GM12878 (cell line): ENCODE results near the gene GRIP2. TPM values are rescaled to one million over a fixed set of nuclear protein-coding genes. Genes with fewer than 3 reads are reported as not detected.

ENCODE experiments used
- ATAC-seq: fragments of 200-7000 bp; cut with Tn5 transposase; 3 replicates; pipeline ENCODE4 v1.9.1; 2020; ENCODE audit warnings: mild to moderate bottlenecking, moderate library complexity
- BruUV-seq: library from RNA; stranded (reverse); fragments of 400-500 nt; replicated peaks from 2 replicates; lab custom pipeline; 2021; lab: Mats Ljungman, UMichigan
- CTCF ChIA-PET: fragments of 300-600 bp; sonication (Branson Sonifier 250); formaldehyde crosslinking; extraction: SDS; loops from one replicate; lab custom pipeline; 2021; ENCODE audit warnings: inconsistent platforms; lab: Yijun Ruan, JAX
- POLR2A ChIA-PET: fragments of 350-600 bp; formaldehyde crosslinking; extraction: SDS; loops from one replicate; lab custom pipeline; 2021; ENCODE audit warnings: inconsistent platforms; lab: Charles Lee
- RAD21 ChIA-PET: fragments of 300-600 bp; sonication (Branson Sonifier 250); formaldehyde crosslinking; loops from one replicate; lab custom pipeline; 2023; ENCODE audit warnings: antibody characterized with exemption; ENCODE audit not compliant: unreplicated experiment; lab: Charles Lee
- SMC1A ChIA-PET: fragments of 300-600 bp; sonication (Branson Sonifier 250); formaldehyde crosslinking; loops from one replicate; lab custom pipeline; 2023; ENCODE audit not compliant: unreplicated experiment, uncharacterized antibody; lab: Charles Lee
- DNase-seq: peaks from one replicate; pipeline ENCODE4 v3.0.0-alpha.2; 2011; ENCODE audit warnings: low read depth, low spot score
- FAIRE-seq: peaks from 3 replicates; lab custom pipeline; 2011; peaks lifted over from hg19 to GRCh38; lab: Jason Lieb, UNC
- H2AFZ ChIP-seq: 2 replicates; pipeline ENCODE4 v1.6.0; 2011; ENCODE audit warnings: low read depth, low read length, control low read depth; ENCODE audit not compliant: control insufficient read depth
- H3K27ac ChIP-seq: 2 replicates; pipeline ENCODE4 v1.5.1; 2011; ENCODE audit warnings: control low read depth; ENCODE audit not compliant: control insufficient read depth, insufficient read depth
- H3K27me3 ChIP-seq, 2 experiments: replicated peaks in 1 of 2; 2 replicates each; pipeline versions ENCODE4 v1.6.0 to v1.6.1; 2011; ENCODE audit warnings: low read length in 1 of 2; ENCODE audit not compliant: control insufficient read depth in 2 of 2, insufficient read depth in 2 of 2
- H3K36me3 ChIP-seq, 2 experiments: 2 replicates each; pipeline ENCODE4 v1.5.1; 2011; ENCODE audit warnings: low read length in 1 of 2; ENCODE audit not compliant: control insufficient read depth in 2 of 2, insufficient read depth in 2 of 2
- H3K4me1 ChIP-seq: 2 replicates; pipeline ENCODE4 v1.6.1; 2011; ENCODE audit warnings: mild to moderate bottlenecking, low read length, moderate library complexity, mixed read lengths; ENCODE audit not compliant: control insufficient read depth, insufficient read depth
- H3K4me2 ChIP-seq: 2 replicates; pipeline ENCODE4 v1.6.0; 2011; ENCODE audit warnings: control low read depth; ENCODE audit not compliant: control insufficient read depth, insufficient read depth
- H3K4me3 ChIP-seq: fragments of 200-600 bp; sonication (generic); 2 replicates; pipeline ENCODE4 v1.5.1; 2016
- H3K79me2 ChIP-seq: 2 replicates; pipeline ENCODE4 v1.6.0; 2011; ENCODE audit warnings: low read length; ENCODE audit not compliant: control insufficient read depth, insufficient read depth
- H3K9ac ChIP-seq: 2 replicates; pipeline ENCODE4 v1.8.0; 2011; ENCODE audit warnings: low read length, control low read depth, mixed read lengths; ENCODE audit not compliant: control insufficient read depth, insufficient read depth
- H3K9me3 ChIP-seq: replicated peaks from 3 replicates; pipeline ENCODE4 v1.5.1; 2011; ENCODE audit warnings: mild to moderate bottlenecking, low read length; ENCODE audit not compliant: control insufficient read depth, insufficient read depth
- H4K20me1 ChIP-seq: 2 replicates; pipeline ENCODE4 v1.6.0; 2011; ENCODE audit not compliant: control insufficient read depth, insufficient read depth
- CUX1 ChIP-seq: IDR thresholded peaks from 2 replicates; pipeline ENCODE4 v1.6.1; 2012; ENCODE audit warnings: improper control_type of control experiment, low read depth, low read length; ENCODE audit not compliant: insufficient replicate concordance
- FOS ChIP-seq: IDR thresholded peaks from 3 replicates; pipeline ENCODE4 v1.6.1; 2011; ENCODE audit warnings: borderline replicate concordance; ENCODE audit not compliant: insufficient read length; ENCODE audit errors: extremely low read depth
- IRF3 ChIP-seq: fragments of 450-650 bp; IDR thresholded peaks from 2 replicates; pipeline ENCODE4 v1.6.1; 2014; ENCODE audit warnings: mild to moderate bottlenecking
- MTA2 ChIP-seq: fragments of 450-650 bp; IDR thresholded peaks from 2 replicates; pipeline ENCODE4 v1.6.1; 2016; ENCODE audit warnings: low read depth, mild to moderate bottlenecking, moderate library complexity
- NFIC ChIP-seq: IDR thresholded peaks from 2 replicates; pipeline ENCODE4 v1.6.1; 2012; ENCODE audit warnings: low read depth, mild to moderate bottlenecking, inconsistent platforms, low read length, moderate library complexity
- NR2C1 ChIP-seq: fragments of 450-650 bp; IDR thresholded peaks from 2 replicates; pipeline ENCODE4 v1.6.1; 2017; ENCODE audit warnings: antibody characterized with exemption, mild to moderate bottlenecking, moderate library complexity
- RAD51 ChIP-seq: fragments of 450-650 bp; IDR thresholded peaks from 2 replicates; pipeline ENCODE4 v1.6.1; 2016; ENCODE audit warnings: moderate library complexity, mild to moderate bottlenecking, inconsistent platforms
- RELA ChIP-seq: fragments of 450-650 bp; IDR thresholded peaks from 2 replicates; pipeline ENCODE4 v1.8.0; 2014; ENCODE audit warnings: borderline replicate concordance; ENCODE audit not compliant: partially characterized antibody
- SMAD5 ChIP-seq: IDR thresholded peaks from 2 replicates; pipeline ENCODE4 v1.6.1; 2016; ENCODE audit warnings: antibody characterized with exemption, low read depth
- SPI1 ChIP-seq: IDR thresholded peaks from 2 replicates; pipeline ENCODE4 v1.6.1; 2011; ENCODE audit warnings: low read depth, mild to moderate bottlenecking, low read length, moderate library complexity, borderline replicate concordance; ENCODE audit not compliant: insufficient read depth
- ZBTB40 ChIP-seq: fragments of 450-650 bp; IDR thresholded peaks from 2 replicates; pipeline ENCODE4 v1.6.1; 2016; ENCODE audit warnings: mild to moderate bottlenecking, moderate library complexity, borderline replicate concordance
- WGBS: methylation state at CpG from one replicate; pipeline ENCODE4 v1.1.6; 2016; ENCODE audit warnings: low lambda C conversion rate; ENCODE audit not compliant: insufficient replicate concordance, insufficient coverage; ENCODE audit errors: missing lambda C conversion rate; 5-methylcytosine and 5-hydroxymethylcytosine counted together
- in situ Hi-C: fragments of 300-500 bp; cut with MboI; formaldehyde crosslinking; loops from 9 replicates; pipeline ENCODE4 v1.14.3; 2018; ENCODE audit warnings: mixed read lengths
- intact Hi-C: fragments of 100-400 bp; cut with micrococcal nuclease; formaldehyde crosslinking; loops from one replicate; pipeline ENCODE4 v1.14.2; 2022; ENCODE audit not compliant: unreplicated experiment
- polyA plus RNA-seq, 11 experiments: library from polyadenylated mRNA; depleted of rRNA in 4 of 11; unstranded in 6 of 11; stranded (reverse) in 5 of 11; fragments of >200 nt; fragmentation: Nextera tagmentation in 4 of 11; fragmentation: Illumina TruSeq in 1 of 11; extraction: Ambion mirVana in 4 of 11; extraction: Trizol in 1 of 11; gene quantifications; 1 replicate in 1 of 11; 2 replicates in 10 of 11; pipeline versions ENCODE4 v1.2.1 to v1.2.3, GENCODE V29; 2011 to 2016; ENCODE audit warnings: inconsistent platforms in 2 of 11, missing spikeins in 2 of 11, low read depth in 1 of 11
- total RNA-seq, 4 experiments: library from RNA; depleted of rRNA in 3 of 4; stranded (reverse); fragments of >200 nt in 3 of 4; fragmentation: Illumina TruSeq in 1 of 4; extraction: Trizol in 1 of 4; gene quantifications; 2 replicates each; pipeline versions ENCODE4 v1.2.1 to v1.2.3, GENCODE V29; 2013 to 2021

The GRIP2 gene
- total and polyA plus RNA-seq, 10 of the 15 experiments (the other 5 are each of a cell fraction or from before 2014, with no cell fraction given) = not detected

- Histone ChIP-seq H3K79me2 (no peaks in the 10 kb centered on the region), H3K27ac (no peak overlapping the region), H3K27me3 (peaks cover 2 to 6% of the 10 kb centered on the region in 2 experiments; a peak in 3 of 4 replicates), H3K4me3 (no peak overlapping the region), H4K20me1 (no peaks in the 10 kb centered on the region), H3K4me1 (no peaks in the 10 kb centered on the region), H2AFZ (no peak overlapping the region), H3K4me2 (no peak overlapping the region), H3K36me3 (no peaks in the 10 kb centered on the region), H3K9me3 (no peaks in the 10 kb centered on the region), H3K9ac (no peak overlapping the region)
- in situ Hi-C loops = no loop called here
- BruUV-seq = no TSS peak
- intact Hi-C loops = no loop called here
- ChIA-PET RAD21 (no interaction called here), CTCF (interaction anchor here (1.3 kb wide), 1 partner anchor 75 kb away, joined by 3 read pairs; no protein-coding TSS in a partner anchor), SMC1A (no interaction called here), POLR2A (no interaction called here)
- no peak for DNase-seq
- FAIRE-seq = no peak
- WGBS = 37% methylated on average over 8 of the region's 8 CpGs
- ATAC-seq = no peak
- TF ChIP-seq IRF3 (no peak), NR2C1 (no peak), SPI1 (no peak), MTA2 (no peak), CUX1 (no peak), RAD51 (no peak), FOS (no peak), RELA (no peak), SMAD5 (no peak), NFIC (no peak), ZBTB40 (no peak)
These were observed 12.0 kb upstream of the GRIP2 start for GRCh38 chr3:14552041-14552648.
